Myocyte (in vitro differentiated cells): ENCODE data around the gene UST. TPM values are rescaled to one million over a fixed set of nuclear protein-coding genes. Genes with fewer than 3 reads are reported as not detected.
A peak's percentile ranks its signal among the peaks of the same experiment; 100 is the strongest.
"Not testable (repeated sequence)": the region's sequence is repeated elsewhere in the genome, so short reads cannot be mapped to it uniquely, and the experiment has no call there.

ENCODE experiments used
- DNase-seq: peaks from one replicate; pipeline ENCODE4 v3.0.0-alpha.2; 2012; ENCODE audit warnings: low read depth
- total RNA-seq: library from RNA; depleted of rRNA; stranded (reverse); fragments of >200 nt; gene quantifications from 2 replicates; pipeline ENCODE4 v1.2.3, GENCODE V29; 2014

The UST gene
- total RNA-seq, 1 donor from 2014 or later = 10.7 TPM

GRCh38 chr6:149031201-149031858, 284.5 kb downstream of the UST start:
- no peak for DNase-seq

- DNase-seq = peak; percentile 93
These were observed 285.2 kb downstream of the UST start for GRCh38 chr6:149031859-149032598.

- peak; percentile 85 for DNase-seq
These were observed 286.0 kb downstream of the UST start for GRCh38 chr6:149032599-149033405.

GRCh38 chr6:149033454-149033853, 286.6 kb downstream of the UST start:
- DNase-seq = no peak

GRCh38 chr6:149035766-149036165, 288.9 kb downstream of the UST start:
- DNase-seq = no peak

GRCh38 chr6:149037051-149037671, 290.3 kb downstream of the UST start:
- peak; percentile 76 for DNase-seq

- DNase-seq = not testable (repeated sequence)
These were observed 292.2 kb downstream of the UST start for GRCh38 chr6:149039025-149039424.

GRCh38 chr6:149041953-149042352, 295.1 kb downstream of the UST start:
- DNase-seq = no peak

GRCh38 chr6:149043476-149044130, 296.8 kb downstream of the UST start:
- peak; percentile 71 for DNase-seq

GRCh38 chr6:149044528-149044927, 297.7 kb downstream of the UST start:
- peak; percentile 89 for DNase-seq

GRCh38 chr6:149045404-149045803, 298.6 kb downstream of the UST start:
- DNase-seq = no peak

GRCh38 chr6:149046164-149046821, 299.5 kb downstream of the UST start:
- DNase-seq = no peak

GRCh38 chr6:149046822-149047246, 300.0 kb downstream of the UST start:
- peak; percentile 65 for DNase-seq

GRCh38 chr6:149049230-149049629, 302.4 kb downstream of the UST start:
- DNase-seq = no peak

GRCh38 chr6:149050160-149050559, 303.3 kb downstream of the UST start:
- no peak for DNase-seq

GRCh38 chr6:149052350-149053106, 305.7 kb downstream of the UST start:
- DNase-seq = no peak

GRCh38 chr6:149053848-149054558, 307.2 kb downstream of the UST start:
- DNase-seq = no peak

GRCh38 chr6:149054559-149055194, 307.8 kb downstream of the UST start:
- no peak for DNase-seq
